ENCODE data around the gene ACIN1.

ACIN1 gene

DNA sequence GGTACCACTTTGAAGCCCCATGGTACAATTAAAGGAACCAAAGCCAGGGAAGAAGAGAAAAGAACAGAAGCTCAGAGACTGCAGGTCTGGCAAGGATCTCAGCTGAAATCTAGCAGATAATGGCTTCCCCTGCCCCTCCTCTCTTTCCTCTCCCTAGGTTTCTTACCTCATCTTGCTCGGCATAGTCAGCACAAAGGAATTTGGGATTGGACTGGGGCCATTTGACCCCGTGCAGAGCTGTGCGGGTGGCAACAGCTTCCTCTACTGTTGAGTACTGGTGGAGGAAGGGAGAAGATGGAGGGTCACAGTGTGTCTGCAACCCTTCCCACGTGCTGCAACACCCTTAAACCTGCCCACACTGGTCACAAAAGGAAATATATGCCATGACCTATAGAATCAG, 32.9 kb downstream of the ACIN1 start:
- in situ Hi-C loops (cut with HindIII; ENCODE audit: low sequenced_read_pairs), result no loop called here

DNA sequence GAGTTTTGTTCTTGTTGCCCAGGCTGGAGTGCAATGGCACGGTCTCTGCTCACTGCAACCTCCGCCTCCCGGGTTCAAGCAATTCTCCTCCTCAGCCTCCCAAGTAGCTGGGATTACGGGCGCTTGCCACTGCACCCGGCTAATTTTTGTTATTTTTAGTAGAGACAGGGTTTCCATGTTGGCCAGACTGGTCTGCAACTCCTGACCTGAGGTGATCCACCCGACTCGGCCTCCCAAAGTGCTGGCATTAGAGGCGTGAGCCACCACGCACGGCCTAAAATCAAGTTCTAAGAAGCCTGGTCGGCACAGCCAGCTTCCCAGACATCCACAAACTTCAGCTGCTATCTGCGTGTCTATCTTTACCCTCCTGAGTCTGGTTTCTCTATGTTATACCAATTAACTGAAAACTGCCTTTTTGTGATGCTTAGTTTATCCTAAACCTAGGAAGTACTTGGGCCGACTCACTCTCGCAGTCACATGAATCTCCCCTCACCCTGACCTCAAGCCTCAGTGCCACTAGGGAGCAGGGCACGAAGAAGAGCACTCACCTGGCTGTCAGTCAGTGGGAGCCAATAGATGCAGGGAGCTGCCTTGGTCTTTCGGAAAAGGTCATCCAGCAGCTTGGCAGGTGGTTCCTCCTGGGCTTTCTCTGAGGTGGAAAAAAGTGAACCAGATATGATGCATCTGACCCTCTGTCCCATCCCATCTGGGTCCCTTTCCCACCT, 34.2 kb downstream of the ACIN1 start:
- in situ Hi-C loops (cut with HindIII; ENCODE audit: low sequenced_read_pairs), result no loop called here

DNA sequence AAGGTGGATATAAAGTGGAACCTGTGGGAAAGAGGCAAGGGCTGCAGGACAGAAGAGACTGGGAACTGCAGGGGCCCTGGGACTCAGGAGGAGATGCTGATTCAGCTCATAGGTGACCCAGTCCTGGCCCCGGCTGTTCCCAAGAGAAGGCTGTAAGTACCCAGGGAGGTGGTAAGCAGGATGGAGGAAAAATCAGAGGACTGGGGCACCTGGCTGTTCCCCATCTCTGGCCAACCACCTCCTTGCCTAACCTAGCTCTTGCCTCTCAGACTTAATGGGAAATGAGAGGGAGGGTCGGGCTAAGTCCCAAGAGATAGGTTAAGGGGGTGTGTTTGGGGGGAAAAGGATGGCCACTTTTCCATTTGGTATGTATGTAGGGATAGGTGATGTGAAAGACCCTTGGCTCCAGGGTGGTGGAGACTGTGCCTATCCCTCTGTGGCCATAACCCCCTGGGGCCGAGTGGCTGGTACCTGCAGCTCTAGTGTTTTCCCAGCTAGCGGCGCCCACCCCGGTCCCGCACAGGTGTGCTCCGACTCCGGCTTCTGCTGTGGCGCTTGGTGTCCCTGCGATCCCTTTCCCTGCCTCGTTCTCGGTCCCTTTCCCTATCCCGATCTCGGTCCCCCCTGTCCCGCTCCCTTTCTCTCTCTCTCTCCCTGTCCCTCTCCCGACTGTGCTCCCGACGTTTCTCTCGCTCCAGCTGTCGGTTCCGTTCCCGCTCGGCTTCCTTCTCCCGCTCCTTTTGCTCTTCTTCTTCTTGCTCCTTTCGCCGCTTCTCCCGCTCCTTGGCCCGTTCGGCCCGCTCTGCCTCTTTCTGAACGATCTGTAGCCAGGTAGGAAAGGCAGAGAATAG, 36.1 kb downstream of the ACIN1 start:
- in situ Hi-C loops (cut with HindIII; ENCODE audit: low sequenced_read_pairs), result no loop called here

DNA sequence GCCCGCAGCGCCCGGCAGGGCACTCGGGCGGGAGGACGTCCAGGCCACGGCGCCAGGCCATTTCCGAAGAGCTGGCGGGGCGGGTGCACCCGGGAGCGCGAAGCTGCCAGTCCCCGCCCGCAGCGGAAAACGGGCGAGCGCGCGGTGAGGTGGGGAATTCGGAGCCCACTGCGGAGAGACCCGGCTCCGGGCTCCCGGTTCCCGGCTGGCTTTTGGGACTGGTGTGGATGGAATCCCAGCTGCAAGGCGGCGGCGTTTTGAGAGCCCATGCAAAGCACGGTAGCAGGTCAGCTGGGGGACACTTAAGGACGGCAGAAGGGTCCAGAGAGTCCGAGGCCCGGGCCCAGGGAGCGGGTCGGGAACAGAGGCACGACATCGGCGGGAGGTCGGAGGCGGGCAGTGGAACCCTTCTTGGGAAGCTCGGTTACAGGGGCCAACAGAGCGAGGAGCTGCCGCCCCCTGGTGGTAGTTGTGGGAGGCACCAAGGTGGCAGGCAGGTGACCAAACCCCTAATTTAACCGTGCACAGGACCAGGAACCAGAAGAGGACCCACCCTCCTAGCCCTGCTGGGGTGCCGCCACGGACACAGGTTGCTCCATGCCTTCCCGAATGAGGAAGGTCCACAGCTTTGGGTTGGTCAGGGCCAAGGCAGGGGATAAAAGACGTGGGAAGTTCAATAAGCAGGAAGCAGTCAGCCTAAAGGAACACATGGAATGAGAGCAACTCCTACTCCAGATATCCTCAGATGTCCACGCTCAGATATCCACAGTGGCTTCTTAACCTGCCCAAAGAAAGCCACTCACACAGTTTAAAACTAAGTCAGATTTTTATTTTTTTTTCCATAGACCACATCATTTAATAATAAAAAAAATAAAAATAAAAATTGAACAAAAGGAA, 36.9 kb downstream of the ACIN1 start:
- in situ Hi-C loops (cut with HindIII; ENCODE audit: low sequenced_read_pairs), result no loop called here

DNA sequence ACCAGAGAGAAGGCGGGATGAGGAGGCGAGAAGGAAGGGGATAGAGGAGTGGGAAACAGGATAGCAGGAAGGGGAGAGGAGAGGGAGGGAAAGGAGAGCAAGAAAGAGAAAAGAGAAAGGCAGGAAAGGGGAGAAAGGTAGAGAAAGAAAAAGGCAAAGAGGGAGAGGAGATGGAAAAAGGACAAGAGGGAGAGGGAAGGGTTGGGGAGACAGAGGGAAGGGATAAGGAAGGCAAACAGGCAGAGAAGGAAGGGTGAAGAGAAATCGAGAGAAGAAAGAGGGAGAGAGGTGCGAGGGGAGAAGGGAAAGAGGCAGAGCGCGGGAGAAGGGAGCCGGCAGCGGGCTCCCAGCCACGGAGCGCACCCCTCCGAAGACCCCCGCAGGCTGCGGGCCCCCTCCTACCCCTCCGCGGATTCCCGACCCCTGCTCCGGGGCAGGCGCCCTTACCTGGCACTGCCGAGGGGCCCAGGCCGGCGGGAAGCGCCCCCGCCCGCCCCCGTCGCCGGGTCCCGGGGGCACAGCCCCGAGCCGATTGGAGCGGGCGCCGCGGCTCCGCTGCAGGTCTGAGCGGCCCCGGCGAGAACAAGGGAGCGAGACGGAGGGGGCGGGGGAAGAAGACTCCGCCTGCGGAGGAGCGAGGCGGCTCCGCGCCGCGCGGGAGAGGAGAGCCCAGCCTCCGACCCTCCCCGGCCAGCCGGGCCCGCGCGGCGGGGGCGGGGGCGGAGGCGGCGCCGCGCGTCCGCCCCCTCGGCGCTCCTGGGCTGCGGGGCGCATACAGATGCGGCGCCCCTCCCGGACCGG, 37.8 kb downstream of the ACIN1 start, which contains the start of gene CDH24:
CDH24 (minus strand) TSS at position 565 of the 801 bp plus-strand sequence. CDS start 1,787 bp downstream, outside the sequence.
- in situ Hi-C loops (cut with HindIII; ENCODE audit: low sequenced_read_pairs), result no loop called here

DNA sequence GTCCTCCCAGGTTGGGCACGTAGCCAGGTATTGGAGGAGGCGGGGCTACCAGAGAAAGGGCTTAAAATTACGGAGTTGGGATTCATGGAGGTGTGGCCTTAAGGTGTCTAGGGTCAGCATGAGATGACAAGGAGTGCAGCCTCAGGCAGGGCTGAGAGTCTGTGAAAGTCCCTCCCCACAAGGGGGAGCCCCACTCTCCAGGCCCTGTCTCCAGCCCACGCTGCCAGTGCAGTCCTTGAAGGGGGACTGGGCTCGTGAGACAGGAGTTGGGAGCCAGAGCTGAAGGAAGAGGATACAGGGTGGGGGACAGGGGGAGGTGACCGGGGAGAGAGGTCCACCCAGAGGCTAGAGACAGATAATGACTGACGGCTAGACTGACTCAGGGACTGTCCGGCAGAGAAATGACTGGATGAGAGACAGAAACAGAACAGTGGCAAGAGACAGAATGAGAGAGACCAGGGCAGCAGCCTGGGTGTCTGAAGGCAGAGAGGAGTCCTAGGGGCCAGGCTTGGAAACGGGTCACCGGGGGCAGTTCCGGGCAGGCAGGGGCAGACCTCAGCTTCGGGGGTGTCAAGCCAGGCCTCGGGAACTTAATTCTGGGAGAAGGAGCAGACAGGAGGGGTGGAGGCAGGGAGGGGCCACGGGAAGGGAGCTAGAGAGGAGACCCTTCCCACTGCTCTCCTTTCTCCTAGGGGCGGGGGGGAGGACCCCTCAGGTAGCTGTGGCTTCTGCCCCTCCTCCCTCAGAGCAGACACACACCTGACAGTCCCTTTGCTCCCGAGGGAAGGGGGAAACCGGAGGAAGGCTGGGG, 38.6 kb downstream of the ACIN1 start:
- in situ Hi-C loops (cut with HindIII; ENCODE audit: low sequenced_read_pairs), result no loop called here

DNA sequence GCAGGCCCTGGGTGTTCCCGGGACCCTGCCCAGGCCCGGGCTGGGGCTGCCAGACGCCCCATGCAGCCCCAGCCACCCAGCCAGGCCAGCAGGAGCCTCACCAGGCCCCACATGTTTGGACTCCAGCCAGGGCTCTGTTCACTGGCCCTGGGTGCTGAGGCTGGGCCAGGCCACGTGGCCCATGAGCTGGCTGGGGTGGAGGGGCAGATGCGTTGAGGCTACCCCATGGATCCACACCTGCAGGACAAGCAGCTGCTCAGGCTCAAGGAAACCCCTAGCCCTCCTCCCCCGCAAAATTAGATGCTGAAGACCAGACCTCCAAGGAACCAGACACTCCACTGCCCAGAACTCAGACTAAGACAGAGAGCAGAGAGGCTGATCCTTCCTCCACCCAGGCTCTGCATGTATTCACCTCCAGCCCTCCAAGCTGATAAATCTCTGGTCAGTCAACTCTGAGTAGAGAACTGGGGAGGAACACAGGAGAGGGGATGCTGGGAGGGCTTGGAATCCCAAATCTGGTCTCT, 39.3 kb downstream of the ACIN1 start:
- in situ Hi-C loops (cut with HindIII; ENCODE audit: low sequenced_read_pairs), result no loop called here

DNA sequence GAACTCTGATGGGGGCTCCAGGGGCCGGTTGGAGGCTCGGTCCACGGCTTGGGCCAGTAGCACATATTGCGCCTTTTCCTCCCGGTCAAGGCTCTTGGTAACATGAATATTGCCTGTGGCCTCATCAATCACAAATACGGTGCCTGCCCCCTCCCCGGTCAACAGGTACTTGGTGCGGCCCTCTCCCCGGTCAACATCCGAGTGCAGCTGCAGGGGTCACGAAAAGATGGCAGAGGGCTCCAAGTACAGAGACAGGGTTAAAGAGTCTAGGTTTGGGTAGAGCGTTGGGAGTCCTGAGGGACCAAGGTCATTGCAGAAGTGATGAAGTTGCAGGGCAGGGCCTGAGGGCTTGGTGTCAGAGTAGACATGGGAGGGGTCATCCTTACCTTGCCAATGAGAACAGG, 39.8 kb downstream of the ACIN1 start:
- in situ Hi-C loops (cut with HindIII; ENCODE audit: low sequenced_read_pairs), result no loop called here

DNA sequence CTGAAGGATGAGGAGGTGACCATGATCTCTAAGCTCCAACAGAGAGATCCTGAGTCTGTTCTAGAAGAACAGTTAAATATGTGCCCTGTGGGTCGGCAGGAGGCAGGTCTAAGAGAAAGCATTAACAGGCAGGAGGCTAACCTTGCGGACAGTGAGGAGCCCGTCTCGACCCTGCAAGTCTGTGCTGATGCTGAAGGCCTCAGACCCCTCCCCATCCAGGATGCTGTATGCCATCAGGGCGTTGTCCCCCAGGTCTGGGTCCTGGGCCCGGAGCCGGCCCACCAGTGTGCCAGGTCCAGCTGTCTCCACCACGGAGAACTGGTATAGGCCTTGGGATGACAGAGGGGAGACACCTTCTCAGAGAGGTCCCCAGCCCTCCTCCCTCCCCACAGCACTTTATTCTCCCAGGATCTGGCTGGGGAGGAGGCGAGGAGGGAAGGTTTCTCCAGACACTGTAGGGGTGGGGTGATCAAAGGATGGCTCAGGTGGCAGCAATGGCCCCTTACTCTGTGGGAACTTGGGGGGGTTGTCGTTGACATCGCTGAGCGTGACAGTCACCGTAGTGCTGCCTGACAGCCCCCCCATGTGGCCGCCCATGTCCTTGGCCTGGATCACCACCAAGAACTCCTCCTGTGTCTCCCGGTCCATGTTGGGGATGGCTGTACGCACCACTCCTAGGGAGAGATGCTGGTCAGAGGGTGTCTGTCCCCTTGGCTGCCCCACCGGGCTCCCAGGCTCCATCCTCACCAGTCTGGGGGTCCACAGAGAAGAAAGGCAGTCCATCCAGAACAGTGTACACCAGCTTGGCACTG, 40.7 kb downstream of the ACIN1 start:
- in situ Hi-C loops (cut with HindIII; ENCODE audit: low sequenced_read_pairs), result no loop called here

DNA sequence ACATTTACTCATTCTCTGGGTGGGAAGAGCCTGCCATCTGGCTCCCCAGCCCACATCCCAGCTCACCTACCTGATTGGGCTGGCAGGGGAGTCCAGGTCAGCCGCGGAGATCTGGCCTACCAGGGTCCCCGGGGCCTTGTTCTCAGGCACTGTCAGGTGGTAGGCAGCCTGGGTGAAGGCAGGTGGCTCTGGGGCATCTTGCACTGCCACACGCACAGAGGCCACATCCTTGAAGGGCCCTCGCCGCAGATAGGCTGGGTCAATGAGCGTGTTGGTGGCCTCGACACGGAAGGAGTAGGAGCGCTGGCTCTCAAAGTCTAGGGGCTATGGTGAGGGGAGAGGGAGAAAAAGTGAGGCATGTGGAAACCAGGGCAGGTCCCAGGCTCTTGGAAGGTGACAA, 41.5 kb downstream of the ACIN1 start:
- in situ Hi-C loops (cut with HindIII; ENCODE audit: low sequenced_read_pairs), result no loop called here

DNA sequence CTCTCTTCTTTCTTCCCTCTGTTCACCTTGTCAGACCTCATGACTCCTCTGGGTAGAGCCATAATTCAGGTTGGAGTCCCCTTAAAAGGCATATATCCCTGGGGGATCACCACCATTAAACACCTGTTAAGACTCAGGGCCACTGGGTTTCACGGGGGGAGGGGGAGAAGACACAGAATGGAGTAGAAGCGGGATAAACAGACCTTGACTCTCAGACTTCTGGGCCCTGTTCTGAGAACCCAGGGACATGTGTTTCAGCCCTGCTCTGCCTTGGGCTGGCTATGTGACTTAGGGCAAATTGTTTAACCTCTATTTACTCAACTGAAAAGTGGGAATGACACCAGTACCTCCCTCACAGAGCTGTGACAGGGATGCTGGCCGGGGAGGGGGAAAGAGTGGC, 42.3 kb downstream of the ACIN1 start:
- in situ Hi-C loops (cut with HindIII; ENCODE audit: low sequenced_read_pairs), result no loop called here

DNA sequence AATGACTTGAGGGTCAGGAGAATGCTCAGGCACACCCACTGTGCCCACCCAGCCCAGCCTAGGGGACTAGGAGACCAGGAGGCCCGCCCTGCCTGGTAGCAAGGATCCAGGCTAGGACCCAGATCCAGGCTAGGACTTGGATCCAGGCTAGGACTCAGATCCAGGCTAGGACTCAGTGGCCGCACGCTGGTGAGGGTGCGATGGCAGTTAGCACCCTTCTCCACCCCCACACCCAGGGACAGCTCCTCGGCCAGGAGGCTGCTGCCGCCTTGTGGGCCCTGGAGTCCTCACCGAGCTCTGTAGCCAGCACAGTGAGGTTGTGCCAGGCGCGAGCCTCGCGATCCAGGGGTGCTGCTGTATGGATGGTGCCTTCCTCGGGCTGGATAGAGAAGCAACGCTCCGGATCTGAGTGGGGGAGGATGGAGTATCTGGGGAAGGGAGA, 42.7 kb downstream of the ACIN1 start:
- in situ Hi-C loops (cut with HindIII; ENCODE audit: low sequenced_read_pairs), result no loop called here

DNA sequence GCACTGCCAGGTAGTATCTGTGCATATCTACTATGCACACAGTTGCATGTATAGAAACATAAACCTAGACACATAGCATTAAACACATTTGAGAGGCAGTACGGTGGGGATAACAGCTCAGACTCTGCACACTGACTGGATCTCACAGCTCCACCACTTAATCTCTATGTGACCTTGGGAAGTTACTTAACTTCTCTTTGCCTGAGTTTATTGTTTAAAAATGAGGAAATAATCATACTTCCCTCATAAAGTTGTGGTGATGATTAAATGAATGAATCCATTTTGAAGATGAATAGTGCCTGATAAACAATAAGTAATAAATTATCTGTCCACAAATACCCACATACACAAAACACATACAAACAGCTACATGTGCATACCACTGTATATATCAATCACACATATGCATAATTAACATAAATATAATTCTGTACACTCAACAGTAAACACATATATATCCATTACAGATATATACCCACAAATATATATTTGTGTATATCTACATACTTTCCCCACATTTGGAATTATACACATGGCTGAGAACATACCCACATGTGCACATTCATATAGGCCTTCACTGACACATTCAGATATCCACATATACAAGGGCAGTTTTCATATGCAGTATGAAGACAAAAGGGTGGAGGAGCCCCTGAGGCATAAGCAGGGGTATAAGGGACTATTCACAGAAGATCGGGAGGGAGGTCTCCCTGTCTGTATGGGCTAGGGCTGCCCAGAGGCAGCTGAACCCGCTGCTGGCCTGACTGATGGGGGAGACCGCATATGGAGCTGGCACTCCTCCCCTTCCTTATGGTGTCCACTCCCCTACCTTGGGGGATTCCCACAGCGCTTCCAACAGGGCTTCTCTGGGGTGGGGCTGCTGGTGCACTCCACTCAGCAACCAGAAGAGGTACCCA, 43.5 kb downstream of the ACIN1 start:
- in situ Hi-C loops (cut with HindIII; ENCODE audit: low sequenced_read_pairs), result no loop called here

DNA sequence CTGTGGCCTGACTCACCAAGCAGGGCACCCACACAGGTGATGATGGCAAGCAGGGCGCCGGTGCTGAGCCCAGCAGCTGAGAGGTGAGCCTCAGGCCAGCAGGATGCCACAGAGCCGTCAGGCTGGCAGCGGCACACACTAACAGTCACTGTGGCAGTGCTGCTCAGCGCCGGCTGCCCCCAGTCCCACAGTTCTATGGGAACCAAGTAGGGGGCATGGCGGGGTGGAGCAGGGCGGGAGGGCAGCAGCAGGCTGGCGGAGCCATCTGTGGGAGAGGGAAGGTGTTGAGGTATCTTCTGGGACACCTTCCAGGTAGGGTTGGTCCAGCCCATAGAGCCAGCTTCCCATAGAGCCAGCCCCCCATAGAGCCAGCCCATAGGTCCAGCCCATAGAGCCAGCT, 45.9 kb downstream of the ACIN1 start:
- in situ Hi-C loops (cut with HindIII; ENCODE audit: low sequenced_read_pairs), result no loop called here

DNA sequence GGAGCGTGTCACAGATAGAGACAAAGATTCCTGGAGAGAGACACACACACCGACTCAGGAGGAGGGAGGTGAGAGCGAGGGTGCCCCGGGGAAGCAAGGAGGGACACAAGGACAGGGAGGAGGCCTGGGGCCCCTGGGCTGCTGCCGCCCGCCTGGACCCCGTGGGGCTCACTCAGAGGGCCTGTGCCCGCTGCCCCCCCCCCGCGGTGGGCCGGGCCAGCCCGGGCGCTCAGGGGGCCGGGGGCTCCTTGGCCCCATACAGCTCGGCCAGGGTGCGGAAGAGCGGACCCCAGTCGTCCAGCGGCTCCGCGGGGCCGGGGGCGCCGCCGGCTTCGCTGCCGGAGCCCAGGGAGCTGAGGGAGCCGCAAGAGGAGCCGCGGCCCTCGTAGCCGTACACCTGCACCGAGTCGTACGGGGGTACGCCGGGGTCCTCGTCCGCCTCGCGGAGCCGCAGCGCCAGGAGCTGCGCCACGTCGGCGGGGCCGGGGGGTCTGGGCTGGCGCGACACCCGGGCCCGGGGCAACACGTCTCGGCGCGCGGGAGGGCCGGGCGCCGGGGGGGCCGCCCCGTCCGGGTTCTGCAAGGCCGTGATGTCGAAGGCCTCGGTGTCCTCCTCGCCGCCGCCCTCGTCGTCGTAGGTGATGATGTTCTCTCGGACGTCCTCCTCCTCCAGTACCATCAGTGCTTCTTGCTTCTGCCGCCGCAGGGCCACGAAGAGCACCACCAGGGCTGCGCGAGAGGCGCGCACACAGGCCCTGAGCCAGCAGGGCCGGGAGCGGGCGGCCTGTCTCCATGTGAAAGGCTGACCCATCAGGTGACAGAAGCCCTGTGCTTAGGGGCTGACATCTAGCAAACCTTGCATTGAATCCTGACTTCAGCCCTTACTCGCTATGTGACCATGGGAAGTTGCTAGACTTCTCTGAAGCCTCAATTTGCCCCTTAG, 46.9 kb downstream of the ACIN1 start:
- in situ Hi-C loops (cut with HindIII; ENCODE audit: low sequenced_read_pairs), result no loop called here

DNA sequence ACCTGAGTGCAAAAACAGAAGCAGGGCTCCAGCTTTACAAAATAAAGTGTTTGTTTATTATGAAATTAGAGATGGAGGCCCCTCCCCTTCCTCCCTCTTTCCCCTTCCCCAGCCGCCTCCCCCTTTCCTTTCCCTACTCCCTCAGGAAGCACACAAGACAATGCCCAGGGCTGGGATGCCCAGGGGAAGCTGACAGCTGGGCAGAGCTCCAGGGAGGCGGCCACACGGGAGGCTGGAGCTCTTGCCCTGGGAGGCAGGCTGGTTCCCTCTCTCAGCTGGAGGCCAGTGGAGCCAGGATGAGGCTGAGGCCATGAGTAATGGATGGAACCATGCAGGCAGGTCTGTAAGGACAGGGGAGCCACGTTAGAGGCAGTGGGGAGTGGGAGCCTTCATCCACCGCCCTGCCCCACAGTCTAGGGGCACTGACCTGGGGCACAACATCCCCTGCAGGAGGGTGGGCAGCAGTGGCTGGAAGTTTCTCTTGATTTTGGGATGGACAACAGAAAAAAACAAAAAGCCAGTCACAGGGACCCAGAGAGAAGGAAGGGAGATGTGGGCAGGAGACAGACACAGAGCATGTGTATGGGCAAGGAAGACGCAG, 47.8 kb downstream of the ACIN1 start:
- in situ Hi-C loops (cut with HindIII; ENCODE audit: low sequenced_read_pairs), result no loop called here
